GM18508 (cell line): ENCODE results near the gene SERPINF2.
"Not testable (repeated sequence)": the region's sequence is repeated elsewhere in the genome, so short reads cannot be mapped to it uniquely, and the experiment has no call there.

Experiments
- ATAC-seq: cut with Tn5 transposase; IDR thresholded peaks from one replicate; pipeline ENCODE4 v1.9.1; 2021; ENCODE audit warnings: moderate number of reproducible peaks; ENCODE audit not compliant: insufficient read depth, unreplicated experiment

SERPINF2 gene

DNA sequence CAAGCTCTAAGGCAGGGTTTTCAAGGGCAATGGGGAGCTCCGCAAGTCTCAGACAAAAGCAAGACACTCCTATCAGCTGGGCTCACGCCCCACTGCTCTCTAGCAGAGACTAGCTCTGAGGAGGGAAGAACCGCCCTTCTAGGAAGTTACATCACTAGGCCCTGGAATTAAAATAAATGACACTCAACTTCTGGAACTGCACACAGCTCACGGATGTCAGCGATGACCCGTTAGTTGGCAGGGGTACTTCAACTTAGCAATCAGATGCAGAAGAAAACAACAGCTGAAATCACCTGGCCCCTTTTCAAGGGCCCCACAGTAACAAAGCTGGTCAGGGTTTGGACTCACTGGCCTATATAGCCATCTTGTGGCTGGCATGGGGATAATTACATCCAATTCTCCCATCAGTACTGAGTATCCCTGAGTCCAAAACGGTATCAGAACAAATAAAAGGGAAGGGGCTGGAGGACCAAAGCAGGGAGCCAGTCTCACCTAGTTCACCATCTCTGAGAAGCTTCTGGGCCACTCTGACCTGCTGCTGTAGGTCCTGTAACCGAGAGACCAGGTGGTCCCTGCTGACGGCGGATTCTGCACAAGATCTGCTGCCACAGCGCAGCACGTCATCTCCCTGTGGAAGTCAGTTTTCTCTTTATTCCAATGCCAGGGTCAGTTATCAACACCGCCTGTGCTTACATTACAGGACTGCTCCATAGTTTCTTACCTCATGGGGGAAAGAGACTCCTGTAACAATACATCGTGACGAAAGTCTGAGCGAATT lies 41.4 kb downstream of the SERPINF2 start:
- no peak for ATAC-seq

DNA sequence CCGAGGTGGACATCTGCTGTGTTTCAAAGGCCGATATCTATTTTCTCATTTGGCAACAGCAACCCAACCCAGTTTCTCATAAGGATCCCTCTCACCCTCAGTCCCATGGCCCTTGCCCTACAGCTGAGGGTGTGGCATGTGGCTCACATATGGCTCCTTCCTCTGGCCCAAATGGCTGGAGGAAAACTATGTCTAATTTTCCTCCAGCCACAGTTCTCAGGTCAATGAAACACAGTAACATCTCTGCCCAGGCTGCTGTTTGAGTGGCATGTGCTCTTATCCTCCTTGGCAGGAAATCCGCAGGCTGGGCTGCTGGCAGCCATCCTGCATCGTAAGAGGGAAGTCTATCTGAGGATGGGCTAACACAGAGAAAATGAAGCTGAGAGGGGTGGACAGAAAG lies 43.3 kb downstream of the SERPINF2 start:
- no peak for ATAC-seq

DNA sequence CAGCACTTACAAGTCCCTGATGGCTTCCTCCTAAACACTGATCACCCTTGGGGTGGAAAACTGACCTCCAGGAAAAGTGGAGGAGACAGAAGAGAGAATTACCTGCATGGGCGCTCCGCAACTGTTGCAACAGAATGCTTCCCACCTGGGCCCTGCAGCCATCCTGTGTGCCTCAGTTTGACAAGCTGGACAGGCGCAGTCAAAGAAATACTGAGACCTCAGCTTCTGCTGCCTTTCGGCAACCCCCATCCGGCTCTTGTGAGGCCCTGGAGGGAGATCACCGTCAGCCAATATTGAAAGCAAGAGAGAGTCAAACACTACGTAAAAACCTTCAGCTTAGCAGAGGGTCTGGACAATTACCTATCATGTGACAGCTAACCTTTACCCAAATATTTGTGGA lies 44.0 kb downstream of the SERPINF2 start:
- ATAC-seq, result no peak

DNA sequence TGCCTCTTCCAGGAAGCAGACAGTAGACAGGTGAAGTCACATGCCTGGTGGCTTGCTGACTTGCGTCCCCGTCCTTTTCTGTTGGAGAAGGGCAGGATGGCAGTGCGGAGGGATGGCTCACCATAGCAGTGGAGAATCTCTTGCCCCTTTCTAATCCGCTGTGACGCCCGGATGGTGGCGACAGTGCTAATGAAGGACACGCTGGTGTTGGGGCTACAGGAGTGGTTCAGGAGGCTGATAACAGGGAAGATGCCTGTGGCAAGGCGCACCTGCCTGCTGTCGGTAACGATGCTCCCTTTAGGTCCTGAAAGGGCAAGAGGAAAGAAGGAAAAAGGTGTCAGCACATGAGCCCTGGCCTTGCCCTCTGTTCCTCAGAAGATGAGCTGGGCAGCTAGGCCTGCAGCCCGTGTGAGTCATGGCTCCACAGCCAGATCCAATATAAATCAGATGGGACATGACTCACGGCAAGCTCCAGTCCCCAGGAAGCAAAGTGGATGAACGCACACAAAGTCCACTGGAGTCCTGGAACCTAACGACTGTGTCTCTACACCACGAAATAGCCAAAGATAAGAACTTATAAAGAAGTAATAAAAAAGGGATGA lies 44.7 kb downstream of the SERPINF2 start:
- ATAC-seq, result no peak

DNA sequence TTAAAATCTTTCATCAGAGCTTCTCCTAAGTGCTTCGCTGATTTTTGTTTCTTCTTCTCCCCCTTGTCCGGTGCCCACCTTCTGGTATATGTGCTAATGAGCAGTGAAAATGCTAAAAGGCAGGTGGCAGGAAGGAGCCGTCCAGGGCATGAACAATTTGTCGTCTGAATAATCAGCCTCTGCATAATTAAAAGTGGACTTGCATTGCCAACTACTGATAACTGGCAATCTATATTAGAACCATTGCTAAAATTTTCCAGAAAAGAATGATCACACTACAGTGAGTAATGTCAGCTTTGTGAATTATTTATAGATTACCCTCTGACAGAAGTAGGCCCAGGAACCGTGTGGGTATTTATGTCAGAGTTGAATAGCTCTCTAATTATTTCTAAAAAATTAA lies 47.3 kb downstream of the SERPINF2 start:
- no peak for ATAC-seq

DNA sequence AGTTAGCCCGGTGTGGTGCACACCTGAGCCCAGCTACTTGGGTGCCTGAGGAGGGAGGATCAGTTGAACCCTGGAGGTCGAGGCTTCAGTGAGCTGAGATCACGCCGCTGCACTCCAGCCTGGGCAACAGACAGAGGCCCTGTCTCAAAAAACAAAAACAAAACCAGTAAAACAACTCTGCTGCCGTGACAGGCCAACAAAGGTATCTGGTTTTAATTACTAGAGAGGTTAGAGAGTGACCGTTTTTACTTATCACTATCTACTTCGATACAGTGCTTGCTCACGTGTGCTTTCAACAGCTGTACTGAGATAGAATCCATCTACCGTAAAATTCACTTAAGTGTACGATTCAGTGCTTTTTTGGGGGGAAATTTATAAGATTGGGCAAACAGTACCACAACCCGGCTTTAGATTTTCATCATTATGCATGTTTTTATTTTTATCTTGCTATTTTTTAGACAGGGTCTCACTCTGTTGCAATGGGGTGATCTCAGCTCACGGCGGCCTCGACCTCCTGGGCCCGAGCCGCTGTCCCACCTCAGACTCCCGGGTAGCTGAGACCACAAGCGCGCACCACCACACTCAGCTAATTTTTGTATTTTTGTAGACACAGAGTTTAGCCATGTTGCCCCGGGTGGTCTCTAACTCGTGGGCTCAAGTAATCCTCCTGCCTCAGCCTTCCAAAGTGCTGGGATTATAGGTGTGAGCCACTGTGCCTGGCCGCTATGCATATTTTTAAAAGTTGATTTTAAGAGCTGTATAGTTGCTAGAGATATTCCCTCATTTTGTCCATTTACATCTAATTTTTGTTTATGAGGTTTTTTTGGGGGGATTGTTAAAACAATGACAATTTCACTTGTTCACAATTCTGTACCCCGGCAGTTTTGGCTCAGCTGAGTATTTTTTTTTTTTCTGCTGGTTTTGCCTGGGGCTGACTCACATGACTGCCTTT lies 50.1 kb downstream of the SERPINF2 start:
- ATAC-seq, result no peak

DNA sequence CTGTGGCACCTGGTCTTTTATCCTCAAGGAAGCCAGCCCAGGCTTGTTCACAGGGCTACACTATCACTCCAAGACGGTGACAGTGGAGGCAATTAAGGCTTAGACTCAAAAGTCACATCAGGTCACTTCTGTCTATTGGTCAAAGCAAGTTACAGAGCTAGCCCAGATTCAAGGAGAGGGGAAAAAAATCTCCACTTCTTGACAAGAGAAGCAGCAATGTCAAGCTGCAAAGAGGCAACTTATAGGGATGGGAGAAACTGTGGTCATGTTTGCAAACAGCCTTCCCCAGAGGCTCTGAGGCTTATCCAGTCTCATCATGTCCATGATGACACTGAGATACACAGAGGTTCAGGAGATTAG lies 50.8 kb downstream of the SERPINF2 start:
- ATAC-seq, result no peak

DNA sequence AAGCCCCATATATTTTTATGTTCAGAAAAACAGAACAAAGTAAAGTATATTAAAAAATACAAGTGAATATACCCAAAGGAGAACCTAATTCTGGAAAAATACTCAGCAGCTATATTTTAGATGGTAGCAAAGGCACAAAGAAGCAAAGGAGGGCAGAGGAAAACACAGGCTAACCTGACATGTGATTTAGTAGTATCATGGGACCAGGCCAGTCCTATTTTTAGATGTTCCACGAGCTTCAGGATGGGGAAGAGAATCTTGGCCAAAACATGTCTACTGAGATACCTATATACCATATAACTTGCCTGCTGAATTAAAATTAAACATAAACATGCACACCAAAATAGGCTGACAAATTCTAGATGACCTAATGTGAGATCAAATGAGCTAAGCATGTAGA lies 54.1 kb downstream of the SERPINF2 start:
- no peak for ATAC-seq

DNA sequence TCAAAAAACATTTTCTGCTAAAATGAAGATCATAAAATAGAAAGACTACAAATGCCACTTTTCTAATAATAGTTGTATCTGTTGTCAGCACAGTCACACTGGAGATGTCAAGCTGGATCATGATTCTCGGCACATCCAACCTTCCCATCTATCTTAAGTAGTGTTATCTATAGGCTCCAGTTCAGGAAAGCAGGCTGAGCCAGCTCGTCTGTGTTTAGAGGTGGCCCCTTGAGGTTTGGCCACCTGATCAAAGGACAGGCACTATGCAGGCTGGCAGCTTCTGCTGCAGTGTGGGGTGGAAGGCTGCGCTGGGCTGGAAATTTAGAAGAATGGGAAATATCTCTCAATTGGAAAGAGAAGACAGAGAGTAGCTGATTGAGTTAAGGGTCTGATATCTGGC lies 54.7 kb downstream of the SERPINF2 start:
- ATAC-seq, result no peak

DNA sequence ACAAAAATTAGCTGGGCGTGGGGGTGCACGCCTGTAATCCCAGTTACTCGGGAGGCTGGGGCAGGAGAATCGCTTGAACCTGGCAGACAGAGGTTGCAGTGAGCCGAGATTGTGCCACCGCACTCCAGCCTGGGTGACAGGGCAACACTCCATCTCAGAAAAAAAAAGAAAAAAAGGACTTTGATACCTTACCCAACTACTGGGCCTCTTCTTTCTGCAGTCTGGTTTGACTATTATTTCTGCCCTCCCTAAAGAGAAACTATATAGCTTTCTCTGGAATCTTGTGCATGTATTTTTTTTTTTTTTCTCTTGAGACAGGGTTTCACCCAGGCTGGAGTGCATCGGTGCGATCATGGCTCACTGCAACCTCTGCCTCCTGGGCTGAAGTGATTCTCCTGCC lies 55.2 kb downstream of the SERPINF2 start:
- not testable (repeated sequence) for ATAC-seq

DNA sequence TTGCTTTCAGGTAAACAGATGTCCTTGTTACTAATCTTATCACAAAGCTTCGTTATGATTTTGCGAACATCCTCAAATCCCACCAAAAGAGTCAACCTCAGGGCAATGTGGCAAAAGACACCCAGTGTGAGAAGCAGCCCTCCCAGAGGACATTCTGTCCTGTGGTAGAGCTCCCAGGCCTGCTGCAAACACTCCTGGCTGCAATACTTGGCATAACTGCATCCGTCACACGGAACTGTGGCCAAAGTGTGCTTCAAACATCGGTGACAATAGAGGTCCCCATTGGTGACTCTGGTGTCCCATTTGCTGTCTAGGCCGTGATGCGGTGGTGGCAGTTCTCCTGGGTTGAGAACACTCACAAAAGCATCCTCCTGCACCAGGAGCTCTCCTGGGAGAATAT lies 57.6 kb downstream of the SERPINF2 start:
- no peak for ATAC-seq

DNA sequence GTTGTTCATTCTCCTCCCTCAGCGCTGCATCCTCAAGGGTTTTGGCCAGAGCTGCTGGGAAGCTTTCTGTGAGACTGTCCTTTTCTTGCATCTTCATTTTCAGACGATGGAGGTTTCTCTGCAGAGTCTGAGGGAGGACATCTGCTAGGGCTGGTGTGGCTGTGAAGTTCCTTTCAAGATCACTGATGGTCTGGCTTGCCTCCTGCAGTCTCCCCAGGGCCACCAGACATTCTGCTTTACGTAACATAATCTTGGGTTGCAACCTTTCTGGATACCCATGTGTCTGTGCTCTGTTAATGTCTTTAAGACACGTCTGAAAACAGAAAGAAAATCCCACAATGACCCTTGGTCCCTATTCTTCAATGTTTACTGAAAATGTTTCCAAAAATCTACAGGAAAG lies 58.0 kb downstream of the SERPINF2 start:
- no peak for ATAC-seq

DNA sequence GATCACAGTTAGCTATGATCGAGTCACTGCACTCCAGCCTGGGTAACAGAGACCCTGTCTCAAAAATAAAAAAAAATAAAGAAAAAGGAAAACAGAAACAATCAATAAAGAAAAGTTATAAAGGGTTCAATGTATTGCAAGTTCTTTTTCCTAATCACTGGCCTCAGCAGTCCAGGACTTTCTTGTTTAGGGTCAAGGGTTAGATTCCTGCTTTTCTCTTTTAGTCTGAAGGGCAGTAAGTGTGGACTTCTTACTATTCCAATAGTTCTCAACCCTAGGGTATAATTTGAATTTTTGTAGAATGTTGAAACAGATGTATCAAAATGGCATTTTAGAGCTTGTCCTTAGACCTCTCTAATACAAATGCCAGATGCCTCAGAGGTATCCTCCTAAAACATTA lies 59.8 kb downstream of the SERPINF2 start:
- no peak for ATAC-seq

DNA sequence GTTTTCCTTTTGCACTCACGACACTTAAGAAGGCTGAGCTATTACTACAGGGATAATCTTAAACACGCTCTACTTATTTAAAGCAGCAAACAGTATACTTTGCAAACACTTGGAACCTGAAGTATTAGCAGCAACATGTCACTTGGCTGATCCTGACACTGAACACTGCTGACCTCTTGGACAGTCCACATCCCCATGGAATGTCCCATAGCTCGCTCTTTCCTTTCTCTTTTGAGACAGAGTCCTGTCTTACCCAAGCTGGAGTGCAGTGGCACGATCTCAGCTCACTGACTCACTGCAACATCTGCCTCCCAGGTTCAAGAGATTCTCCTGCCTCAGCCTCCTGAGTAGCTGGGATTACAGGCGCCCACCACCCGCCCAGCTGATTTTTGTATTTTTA lies 60.6 kb downstream of the SERPINF2 start:
- ATAC-seq, result no peak
